Left ventricle myocardium inferior (tissue), 1 donor: ENCODE data around the gene RILPL1. TPM values are rescaled to one million over a fixed set of nuclear protein-coding genes. Genes with fewer than 3 reads are reported as not detected.

Experiments used
- DNase-seq: peaks from one replicate; pipeline ENCODE4 v3.0.0-alpha.2; 2020
- H3K27ac ChIP-seq: fragments of 200-600 bp; replicated peaks from 2 replicates; pipeline ENCODE4 v1.8.0; 2021
- H3K27me3 ChIP-seq: fragments of 200-600 bp; 2 replicates; pipeline ENCODE4 v1.8.0; 2021; ENCODE audit warnings: low read depth
- H3K36me3 ChIP-seq: fragments of 200-600 bp; 2 replicates; pipeline ENCODE4 v1.8.0; 2021
- H3K4me1 ChIP-seq: fragments of 200-600 bp; 2 replicates; pipeline ENCODE4 v1.8.0; 2021
- H3K4me3 ChIP-seq: fragments of 200-600 bp; 2 replicates; pipeline ENCODE4 v1.8.0; 2021; ENCODE audit warnings: mild to moderate bottlenecking, moderate library complexity
- H3K9me3 ChIP-seq: fragments of 200-600 bp; replicated peaks from 2 replicates; pipeline ENCODE4 v1.8.0; 2021
- intact Hi-C: fragments of 100-400 bp; cut with micrococcal nuclease; formaldehyde crosslinking; loops from one replicate; pipeline ENCODE4 v1.11.0; 2022
- total RNA-seq: library from RNA; stranded (reverse); fragmentation: NEBNext Ultra II Directional; extraction: Animal tissue kit (Norgen Biotek cat#: 25700); gene quantifications from one replicate; pipeline ENCODE4 v1.2.1, GENCODE V29; 2021
- TF ChIP-seq, protein P1 (sequence below): fragments of 200-600 bp; IDR thresholded peaks from 2 replicates; pipeline ENCODE4 v1.8.0; 2021; ENCODE audit warnings: antibody characterized with exemption, mild to moderate bottlenecking, borderline replicate concordance
- donor health status: DM: no; HTN: yes; CAD: no; lungs with severe emphysema.

RILPL1 gene
- total RNA-seq, 1 donor from 2014 or later = 89.7 TPM

- no peak for DNase-seq
Observed at GRCh38 chr12:123491056-123491455, 42.5 kb downstream of the RILPL1 start.

GRCh38 chr12:123490089-123490488 lies 43.4 kb downstream of the RILPL1 start:
- Histone ChIP-seq H3K4me3 (no peak overlapping the region), H3K4me1 (peaks cover 55% of the 10 kb centered on the region), H3K9me3 (no peaks in the 10 kb centered on the region), H3K27me3 (no peaks in the 10 kb centered on the region), H3K27ac (peak overlapping the region; percentile 83), H3K36me3 (peaks cover 10% of the 10 kb centered on the region)
- DNase-seq = no peak
- intact Hi-C loops = no loop called here
- TF ChIP-seq, protein P1, sequence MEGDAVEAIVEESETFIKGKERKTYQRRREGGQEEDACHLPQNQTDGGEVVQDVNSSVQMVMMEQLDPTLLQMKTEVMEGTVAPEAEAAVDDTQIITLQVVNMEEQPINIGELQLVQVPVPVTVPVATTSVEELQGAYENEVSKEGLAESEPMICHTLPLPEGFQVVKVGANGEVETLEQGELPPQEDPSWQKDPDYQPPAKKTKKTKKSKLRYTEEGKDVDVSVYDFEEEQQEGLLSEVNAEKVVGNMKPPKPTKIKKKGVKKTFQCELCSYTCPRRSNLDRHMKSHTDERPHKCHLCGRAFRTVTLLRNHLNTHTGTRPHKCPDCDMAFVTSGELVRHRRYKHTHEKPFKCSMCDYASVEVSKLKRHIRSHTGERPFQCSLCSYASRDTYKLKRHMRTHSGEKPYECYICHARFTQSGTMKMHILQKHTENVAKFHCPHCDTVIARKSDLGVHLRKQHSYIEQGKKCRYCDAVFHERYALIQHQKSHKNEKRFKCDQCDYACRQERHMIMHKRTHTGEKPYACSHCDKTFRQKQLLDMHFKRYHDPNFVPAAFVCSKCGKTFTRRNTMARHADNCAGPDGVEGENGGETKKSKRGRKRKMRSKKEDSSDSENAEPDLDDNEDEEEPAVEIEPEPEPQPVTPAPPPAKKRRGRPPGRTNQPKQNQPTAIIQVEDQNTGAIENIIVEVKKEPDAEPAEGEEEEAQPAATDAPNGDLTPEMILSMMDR = no peak

More at GRCh38 chr12:123491056-123491455, 42.5 kb downstream of the RILPL1 start:
- TF ChIP-seq, protein P1 = no peak
- Histone ChIP-seq H3K4me1 (peaks cover 56% of the 10 kb centered on the region), H3K9me3 (no peaks in the 10 kb centered on the region), H3K27me3 (no peaks in the 10 kb centered on the region), H3K4me3 (no peak overlapping the region), H3K36me3 (peaks cover 8% of the 10 kb centered on the region), H3K27ac (peak overlapping the region; percentile 83)
- intact Hi-C loops = no loop called here

DNA sequence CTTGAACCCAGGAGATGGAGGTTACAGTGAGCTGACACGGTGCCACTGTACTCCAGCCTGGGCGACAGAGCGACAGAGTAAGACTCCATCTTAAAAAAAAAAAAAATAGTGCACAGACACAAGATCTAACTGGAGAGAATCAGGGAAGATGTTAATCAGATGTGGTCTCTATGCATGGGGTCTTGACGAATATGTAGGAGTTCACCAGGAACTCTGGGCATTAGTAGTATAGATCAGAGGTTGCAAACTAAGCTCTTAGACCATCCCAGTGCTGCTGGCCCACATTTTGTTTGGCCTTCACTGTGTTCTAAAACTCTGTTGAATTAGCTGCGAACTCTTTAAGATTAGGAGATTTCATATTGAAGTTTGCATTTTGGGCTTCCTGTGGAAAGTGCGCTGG lies 43.9 kb downstream of the RILPL1 start:
- DNase-seq = no peak
- no peak overlapping the region for H3K27ac ChIP-seq
- TF ChIP-seq, protein P1 = no peak
- no peaks in the 10 kb centered on the region for H3K9me3 ChIP-seq
- H3K36me3 ChIP-seq = peaks cover 15% of the 10 kb centered on the region
- intact Hi-C loops = no loop called here
- H3K27me3 ChIP-seq = no peaks in the 10 kb centered on the region
- H3K4me1 ChIP-seq = peaks cover 50% of the 10 kb centered on the region
- H3K4me3 ChIP-seq = no peak overlapping the region

GRCh38 chr12:123488539-123489230 lies 44.8 kb downstream of the RILPL1 start:
- peak overlapping the region; percentile 56 for H3K27ac ChIP-seq

DNA sequence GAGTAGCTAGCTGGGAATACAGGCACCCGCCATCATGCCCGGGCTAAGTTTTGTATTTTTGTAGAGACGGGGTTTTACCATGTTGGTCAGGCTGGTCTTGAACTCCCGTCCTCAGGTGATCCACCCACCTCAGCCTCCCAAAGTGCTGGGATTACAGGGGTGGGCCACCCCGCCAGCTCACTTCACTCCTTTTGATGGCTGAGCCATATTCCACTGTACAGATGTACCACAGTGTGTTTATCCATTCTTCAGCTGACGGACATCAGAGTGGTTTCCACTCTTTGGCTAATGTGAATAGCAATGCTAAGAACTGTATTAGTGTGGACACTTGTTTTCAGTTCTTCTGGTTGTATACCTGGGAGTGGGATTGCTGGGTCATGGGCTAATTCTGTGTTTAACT lies 46.1 kb downstream of the RILPL1 start:
- Histone ChIP-seq H3K27ac (peak overlapping the region; percentile 56), H3K4me3 (no peak overlapping the region), H3K4me1 (peaks cover 31% of the 10 kb centered on the region), H3K36me3 (peaks cover 36% of the 10 kb centered on the region), H3K9me3 (no peaks in the 10 kb centered on the region), H3K27me3 (no peaks in the 10 kb centered on the region)
- DNase-seq = no peak
- intact Hi-C loops = no loop called here
- TF ChIP-seq, protein P1 = no peak

More at GRCh38 chr12:123488539-123489230, 44.8 kb downstream of the RILPL1 start:
- intact Hi-C loops = no loop called here
- H3K4me3 ChIP-seq = no peak overlapping the region
- TF ChIP-seq, protein P1 = no peak
- H3K4me1 ChIP-seq = peaks cover 41% of the 10 kb centered on the region
- no peak for DNase-seq
- no peaks in the 10 kb centered on the region for H3K27me3 ChIP-seq
- H3K36me3 ChIP-seq = peaks cover 24% of the 10 kb centered on the region
- H3K9me3 ChIP-seq = no peaks in the 10 kb centered on the region
